PC-3 (cell line): ENCODE measurements around the gene GPR132.
"Not testable (repeated sequence)": the region's sequence is repeated elsewhere in the genome, so short reads cannot be mapped to it uniquely, and the experiment has no call there.

Source experiments
- EZH2phosphoT487 ChIP-seq: fragments of 300-600 bp; sonication (generic); IDR thresholded peaks from 2 replicates; pipeline ENCODE4 v1.6.1; 2018; ENCODE audit warnings: mild to moderate bottlenecking, antibody characterized with exemption, low read length, borderline replicate concordance
- TF ChIP-seq, protein P1 (sequence below): fragments of 300-600 bp; sonication (generic); conservative IDR thresholded peaks from 2 replicates; pipeline ENCODE4 v1.5.1; 2017; ENCODE audit warnings: antibody characterized with exemption, low read depth, mild to moderate bottlenecking, low read length

DNA sequence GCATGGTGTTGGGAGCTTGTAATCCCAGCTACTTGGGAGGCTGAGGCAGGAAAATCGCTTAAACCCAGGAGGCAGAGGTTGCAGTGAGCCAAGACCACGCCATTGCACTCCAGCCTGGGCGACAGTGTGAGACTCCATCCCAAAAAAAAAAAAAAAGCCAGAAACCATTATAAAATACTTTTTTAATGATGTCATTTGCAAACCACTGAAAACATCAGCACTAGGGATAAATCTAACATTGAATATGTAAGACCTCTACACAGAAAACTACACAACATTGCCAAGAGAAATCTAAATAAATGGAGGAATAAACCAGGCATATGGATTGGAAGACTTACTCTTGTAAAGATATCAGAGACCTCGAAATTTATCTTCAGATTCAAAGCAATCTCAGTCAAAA, 37.5 kb downstream of the GPR132 start:
- TF ChIP-seq, protein P1, sequence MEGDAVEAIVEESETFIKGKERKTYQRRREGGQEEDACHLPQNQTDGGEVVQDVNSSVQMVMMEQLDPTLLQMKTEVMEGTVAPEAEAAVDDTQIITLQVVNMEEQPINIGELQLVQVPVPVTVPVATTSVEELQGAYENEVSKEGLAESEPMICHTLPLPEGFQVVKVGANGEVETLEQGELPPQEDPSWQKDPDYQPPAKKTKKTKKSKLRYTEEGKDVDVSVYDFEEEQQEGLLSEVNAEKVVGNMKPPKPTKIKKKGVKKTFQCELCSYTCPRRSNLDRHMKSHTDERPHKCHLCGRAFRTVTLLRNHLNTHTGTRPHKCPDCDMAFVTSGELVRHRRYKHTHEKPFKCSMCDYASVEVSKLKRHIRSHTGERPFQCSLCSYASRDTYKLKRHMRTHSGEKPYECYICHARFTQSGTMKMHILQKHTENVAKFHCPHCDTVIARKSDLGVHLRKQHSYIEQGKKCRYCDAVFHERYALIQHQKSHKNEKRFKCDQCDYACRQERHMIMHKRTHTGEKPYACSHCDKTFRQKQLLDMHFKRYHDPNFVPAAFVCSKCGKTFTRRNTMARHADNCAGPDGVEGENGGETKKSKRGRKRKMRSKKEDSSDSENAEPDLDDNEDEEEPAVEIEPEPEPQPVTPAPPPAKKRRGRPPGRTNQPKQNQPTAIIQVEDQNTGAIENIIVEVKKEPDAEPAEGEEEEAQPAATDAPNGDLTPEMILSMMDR = not testable (repeated sequence)
- not testable (repeated sequence) for TF ChIP-seq EZH2phosphoT487
